Spleen (tissue), 7 donors: ENCODE data around the gene PRPS1L1.

Experiments used
- CTCF ChIP-seq, 11 experiments: fragments of 200-600 bp in 7 of 11; fragments of 450-650 bp in 4 of 11; sonication (generic) in 4 of 11; IDR thresholded peaks in 8 of 11; conservative IDR thresholded peaks in 3 of 11; 1 replicate in 7 of 11; 2 replicates in 4 of 11; pipeline versions ENCODE4 v1.4.0 to v1.8.0; 2016 to 2021; ENCODE audit warnings: antibody characterized with exemption in 11 of 11, inconsistent platforms in 4 of 11, mild to moderate bottlenecking in 1 of 11
- POLR2A ChIP-seq, 3 donors: fragments of 450-650 bp; IDR thresholded peaks; one replicate each; pipeline ENCODE4 v1.5.1; 2017; ENCODE audit warnings: antibody characterized with exemption in 3 of 3, mild to moderate bottlenecking in 1 of 3
- POLR2AphosphoS5 ChIP-seq, 3 donors: sonication (generic); formaldehyde crosslinking; IDR thresholded peaks; one replicate each; pipeline ENCODE4 v1.5.1; 2017; ENCODE audit warnings: antibody characterized with exemption in 3 of 3
- donor health status: DM: no; HTN: no; CAD: no; lungs with moderate emphysema.
- donor health status: DM: no; HTN: no; CAD: no.
- donor health status: DM: no; HTN: no; CAD: no.

DNA sequence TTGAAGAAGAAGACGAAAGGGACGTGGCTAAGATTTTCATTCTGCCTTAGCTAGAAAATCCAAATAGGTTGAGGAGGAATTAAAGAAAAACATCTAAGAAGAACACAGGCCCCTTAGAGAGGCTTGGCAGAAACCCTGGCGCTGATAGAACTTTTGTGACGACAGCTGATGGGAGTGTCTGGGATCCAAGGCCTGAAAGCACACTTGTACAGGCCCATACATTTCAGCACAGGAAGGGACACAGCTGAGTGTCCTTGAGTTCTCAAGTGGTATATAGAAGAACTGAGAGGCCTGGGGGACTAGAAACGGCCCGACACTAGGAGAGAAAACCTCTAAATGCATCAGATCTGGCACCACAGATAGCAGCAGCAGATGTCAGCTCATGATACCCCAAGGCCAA is 39.5 kb downstream of the PRPS1L1 start:
- TF ChIP-seq CTCF (IDR thresholded peaks at IDR 0.05 in 8 of 11, conservative IDR thresholded peaks at IDR 0.05 in 3 of 11) (no peak), POLR2A (IDR thresholded peaks at IDR 0.05) (no peak), POLR2AphosphoS5 (IDR thresholded peaks at IDR 0.05) (no peak)
